Activated CD4-positive, alpha-beta T cell treated with anti-CD3 and anti-CD28 coated beads, Interleukin-2, amount 50 U/mL, for 16 hours (primary cell): ENCODE measurements around the gene TOMM34.

Source experiments
- DNase-seq: peaks from one replicate; pipeline ENCODE4 v3.0.0-alpha.2; 2020

TOMM34 gene

DNA sequence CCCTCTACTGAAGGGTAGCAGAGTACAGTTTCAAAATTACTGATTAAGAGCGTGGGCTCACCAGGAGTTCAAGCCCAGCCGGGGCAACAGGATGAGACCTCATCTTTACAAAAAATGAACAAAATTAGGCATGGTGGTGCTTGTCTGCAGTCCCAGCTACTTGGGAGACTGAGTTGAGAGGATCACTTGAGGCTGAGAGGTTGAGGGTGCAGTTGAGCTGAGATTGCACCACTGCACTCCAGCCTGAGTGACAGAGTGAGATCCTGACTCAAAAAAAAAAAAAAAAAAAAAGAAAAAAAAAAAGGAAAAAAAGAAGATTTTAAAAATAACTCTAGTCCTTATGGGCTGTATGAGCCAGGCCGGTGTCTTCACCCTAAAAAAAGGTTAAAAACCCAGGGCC lies 31.6 kb downstream of the TOMM34 start:
- DNase-seq, result no peak

DNA sequence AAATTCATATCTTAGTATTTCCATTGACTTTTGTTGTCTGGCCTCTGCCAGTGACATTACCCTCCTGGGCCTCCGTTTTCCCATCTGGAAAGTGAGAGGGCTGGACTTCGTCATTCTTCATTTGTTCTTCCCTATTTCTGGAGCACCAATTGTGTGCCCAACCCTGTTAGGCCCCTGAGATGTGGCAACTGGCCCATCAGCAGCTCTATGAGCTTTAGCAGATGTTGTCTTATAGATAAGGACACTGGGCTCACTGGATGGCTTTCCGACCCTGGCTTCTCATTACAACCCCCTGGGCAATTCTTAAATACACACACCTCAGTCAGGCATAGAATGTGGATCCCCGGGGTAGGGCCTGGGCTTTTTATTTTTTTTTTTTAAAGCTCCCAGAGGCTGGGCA lies 35.7 kb downstream of the TOMM34 start:
- DNase-seq, result no peak

DNA sequence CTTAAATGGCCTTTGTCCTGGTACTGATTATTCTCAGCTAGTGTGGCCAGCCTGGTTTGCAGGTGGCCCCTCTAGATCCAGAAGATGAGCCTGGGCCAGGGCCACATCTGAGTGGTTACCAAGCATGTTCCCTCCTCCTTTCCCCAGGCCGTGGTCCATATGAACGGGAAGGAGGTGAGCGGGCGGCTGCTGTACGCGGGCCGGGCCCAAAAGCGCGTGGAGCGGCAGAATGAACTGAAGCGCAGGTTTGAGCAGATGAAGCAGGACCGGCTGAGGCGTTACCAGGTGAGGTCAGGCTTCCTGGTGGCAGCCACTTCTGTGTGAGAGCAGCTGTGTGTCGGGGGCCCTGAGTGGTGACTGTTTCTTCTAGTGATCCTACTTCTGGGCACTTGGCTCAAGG lies 38.8 kb downstream of the TOMM34 start:
- no peak for DNase-seq

DNA sequence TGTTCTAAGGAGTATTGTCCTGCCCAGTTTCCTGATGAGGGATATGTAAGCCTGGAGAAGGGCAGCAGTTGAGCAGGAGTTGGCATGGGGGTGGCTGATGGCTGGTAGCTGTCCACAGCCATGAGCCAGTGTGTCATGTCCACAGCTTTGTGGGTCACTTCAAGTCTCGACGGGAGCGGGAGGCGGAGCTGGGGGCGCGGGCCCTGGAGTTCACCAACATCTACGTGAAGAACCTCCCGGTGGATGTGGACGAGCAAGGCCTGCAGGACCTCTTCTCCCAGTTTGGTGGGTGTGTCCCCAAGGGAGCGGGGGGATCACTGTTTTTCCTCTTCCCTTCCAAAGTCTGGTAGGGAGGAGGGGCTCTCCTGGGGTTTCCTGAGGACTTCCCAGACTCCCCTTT lies 41.4 kb downstream of the TOMM34 start:
- no peak for DNase-seq

DNA sequence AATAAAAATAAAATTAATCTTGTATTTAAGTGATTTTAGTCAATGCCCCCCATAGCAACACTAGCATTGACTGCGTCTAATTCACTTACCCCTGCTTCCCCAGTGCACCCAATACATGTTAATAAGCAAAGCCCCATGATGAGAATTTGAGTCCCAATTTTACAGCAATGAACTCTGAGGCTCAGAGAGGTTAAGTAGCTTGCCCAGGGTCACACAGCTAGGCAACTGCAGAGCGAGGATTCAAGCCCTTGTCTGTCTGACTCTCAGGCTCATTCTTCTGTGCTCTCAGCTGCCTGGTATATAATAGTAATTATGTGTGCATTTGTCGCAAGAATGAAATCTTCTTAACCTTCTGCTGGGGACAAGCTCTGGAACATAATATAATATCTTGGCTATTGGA lies 41.9 kb downstream of the TOMM34 start:
- no peak for DNase-seq

DNA sequence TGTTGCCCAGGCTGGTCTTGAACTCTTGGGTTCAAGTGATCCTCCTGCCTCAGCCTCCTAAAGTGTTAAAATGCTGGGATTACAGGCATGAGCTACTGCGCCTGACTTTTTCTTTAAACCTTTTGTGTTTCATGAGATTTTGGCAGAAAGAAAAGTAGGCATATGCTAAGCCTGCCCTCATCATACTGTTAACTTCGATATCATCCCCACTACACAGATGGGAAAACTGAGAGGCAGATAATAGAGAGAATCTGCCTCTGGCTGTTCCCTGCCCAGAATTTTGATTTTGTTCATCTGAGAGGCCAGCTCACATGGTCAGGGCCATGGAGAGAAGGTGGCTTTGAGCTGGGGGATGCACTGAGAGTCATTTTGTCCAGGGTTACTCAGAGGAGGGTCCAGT lies 42.8 kb downstream of the TOMM34 start:
- no peak for DNase-seq

DNA sequence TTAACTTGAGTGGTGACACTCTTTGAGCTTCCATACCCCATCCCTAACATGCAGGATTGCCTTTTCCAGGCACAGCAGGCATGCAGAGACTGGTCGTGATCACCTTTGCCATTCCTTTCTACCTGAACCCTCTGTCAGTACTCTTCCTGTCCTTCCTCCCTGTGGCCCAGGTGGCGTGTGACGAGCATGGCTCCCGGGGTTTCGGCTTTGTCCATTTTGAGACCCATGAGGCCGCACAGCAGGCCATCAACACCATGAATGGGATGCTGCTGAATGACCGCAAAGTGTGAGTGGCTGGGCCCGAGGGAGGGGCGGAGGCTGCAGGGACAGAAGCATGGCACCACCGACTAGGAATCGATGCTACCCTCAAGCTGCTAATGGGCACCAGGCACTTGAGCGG lies 43.6 kb downstream of the TOMM34 start:
- no peak for DNase-seq

DNA sequence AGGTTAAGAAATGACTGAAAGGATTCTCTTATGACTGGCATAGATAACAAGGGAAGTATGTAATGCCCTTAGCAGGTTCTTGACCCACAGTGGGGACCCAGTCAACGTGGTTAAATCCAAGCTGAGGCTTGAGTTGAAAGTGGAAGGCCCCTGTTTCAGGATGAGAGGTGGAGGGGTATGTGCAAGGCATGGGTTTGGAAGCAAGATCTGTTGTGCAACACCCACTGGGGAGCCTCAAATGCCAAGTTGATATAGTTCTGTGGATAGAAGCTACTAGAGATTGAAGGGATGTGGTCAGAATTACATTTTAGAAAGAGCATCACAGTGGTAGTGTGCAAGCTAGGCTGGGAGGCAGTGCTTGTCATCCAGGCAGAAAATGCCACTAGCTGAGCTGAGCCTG lies 45.3 kb downstream of the TOMM34 start:
- peak; percentile 68 for DNase-seq

DNA sequence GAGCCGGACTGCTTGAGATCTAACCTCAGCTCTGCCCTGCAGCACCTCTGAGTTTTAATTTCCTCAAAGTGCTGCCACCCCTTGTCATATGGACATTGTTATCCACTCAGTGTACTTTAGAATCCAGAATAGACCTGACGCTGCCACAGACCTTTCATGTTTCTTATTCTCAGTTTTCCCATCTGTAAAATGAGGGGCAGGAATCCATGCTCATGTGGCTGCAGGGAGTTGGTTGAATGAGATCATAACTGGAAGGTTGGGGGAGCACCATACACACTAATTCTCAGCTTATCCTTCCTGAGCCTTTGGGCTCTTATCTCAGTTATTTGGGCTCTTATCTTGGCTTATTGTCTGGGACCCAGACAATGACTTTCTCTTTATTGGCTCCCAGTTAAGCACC lies 48.0 kb downstream of the TOMM34 start:
- no peak for DNase-seq

DNA sequence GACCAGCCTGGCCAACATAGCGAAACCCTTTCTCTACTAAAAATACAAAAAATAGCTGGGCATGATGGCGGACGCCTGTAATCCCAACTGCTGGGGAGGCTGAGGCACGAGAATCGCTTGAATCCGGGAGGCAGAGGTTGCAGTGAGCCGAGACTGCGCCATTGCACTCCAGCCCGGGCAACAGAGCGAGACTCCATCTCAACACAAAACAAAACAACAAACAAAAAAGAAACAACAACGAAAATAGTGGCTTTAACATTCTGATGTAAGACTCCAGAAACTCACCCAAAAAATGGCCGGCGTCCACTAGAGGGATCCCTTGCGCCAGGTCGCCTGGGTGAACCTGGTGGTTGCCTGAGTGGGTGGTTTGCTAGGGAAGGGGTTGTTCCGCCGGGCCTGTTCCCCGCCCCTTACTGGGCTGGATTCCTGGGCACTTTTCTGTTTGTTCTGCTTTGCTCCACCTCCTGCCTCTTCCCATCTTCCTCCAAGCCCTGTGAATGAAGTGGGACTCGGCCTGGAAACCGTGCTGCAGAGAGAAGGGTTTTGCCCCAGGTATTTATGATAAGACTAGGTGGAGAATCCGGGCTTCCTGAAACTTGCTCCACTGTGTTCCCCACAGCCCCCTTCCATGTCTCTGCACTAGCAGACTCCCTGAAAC lies 48.8 kb downstream of the TOMM34 start:
- DNase-seq, result peak; percentile 57

DNA sequence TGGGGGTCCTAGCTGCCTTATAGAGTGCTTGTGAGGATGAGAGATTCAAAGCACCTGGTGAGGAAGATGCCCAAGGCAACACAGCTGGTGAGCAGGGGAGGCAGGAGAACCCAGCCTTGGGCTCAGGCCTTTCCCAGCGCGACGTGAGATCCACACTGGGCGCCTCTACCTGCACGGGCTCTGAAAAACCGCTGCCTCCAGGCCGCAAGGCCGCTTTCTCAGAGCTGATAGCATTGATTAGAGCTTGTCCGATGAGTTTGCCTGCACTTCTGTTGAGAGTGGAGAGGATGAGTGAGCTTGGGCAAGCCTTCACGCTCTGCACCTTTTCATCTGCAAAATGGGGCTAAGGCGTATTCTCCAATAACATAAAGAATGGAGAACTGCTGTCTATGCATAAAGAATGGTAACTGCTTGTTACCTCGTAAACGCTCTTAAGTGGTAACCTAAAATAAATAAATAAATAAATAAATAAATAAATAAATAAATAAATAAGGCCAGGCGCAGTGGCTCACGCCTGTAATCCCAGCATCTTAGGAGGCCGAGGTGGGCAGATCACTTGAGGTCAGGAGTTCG lies 49.4 kb downstream of the TOMM34 start:
- DNase-seq, result no peak

DNA sequence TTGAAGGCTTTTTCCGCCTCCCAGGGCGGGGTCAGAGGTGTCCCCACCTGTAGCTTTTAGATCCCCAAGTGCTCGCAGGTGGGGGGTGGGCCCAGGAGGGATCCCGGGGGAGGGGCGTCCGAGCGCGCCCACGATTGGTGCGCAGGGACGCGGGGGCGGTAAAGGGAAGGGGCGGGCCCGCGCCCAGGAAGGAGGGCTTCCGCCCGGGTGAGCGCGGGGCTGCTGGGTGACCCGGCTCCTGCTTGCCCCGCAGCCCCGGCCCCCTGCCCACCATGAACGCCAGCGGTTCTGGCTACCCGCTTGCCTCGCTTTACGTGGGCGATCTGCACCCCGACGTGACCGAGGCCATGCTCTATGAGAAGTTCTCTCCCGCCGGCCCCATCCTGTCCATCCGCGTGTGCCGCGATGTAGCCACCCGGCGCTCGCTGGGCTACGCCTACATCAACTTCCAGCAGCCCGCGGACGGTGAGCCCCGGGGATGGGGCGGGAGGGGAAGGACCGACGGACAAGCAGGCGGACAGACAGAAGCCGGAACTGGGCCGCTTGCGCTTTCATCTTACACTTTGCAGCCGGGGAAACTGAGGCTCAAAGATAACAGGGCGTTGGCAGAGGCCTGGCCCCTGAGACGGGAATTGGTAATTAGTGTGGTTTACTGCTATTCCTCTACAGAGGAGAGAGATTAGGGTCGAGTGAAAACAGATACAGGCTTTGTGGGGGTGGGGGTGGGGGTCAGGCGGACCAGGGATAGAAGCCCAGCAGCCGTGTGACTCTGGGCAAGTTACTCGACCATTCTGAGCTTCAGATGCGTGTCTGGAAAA lies 50.1 kb downstream of the TOMM34 start, which contains the start of gene PABPC1L:
Gene PABPC1L, plus strand, starts transcription at position 189 of the 818 bp plus-strand sequence. Its CDS starts 84 bp downstream, at position 273.
- peak; percentile 80 for DNase-seq

DNA sequence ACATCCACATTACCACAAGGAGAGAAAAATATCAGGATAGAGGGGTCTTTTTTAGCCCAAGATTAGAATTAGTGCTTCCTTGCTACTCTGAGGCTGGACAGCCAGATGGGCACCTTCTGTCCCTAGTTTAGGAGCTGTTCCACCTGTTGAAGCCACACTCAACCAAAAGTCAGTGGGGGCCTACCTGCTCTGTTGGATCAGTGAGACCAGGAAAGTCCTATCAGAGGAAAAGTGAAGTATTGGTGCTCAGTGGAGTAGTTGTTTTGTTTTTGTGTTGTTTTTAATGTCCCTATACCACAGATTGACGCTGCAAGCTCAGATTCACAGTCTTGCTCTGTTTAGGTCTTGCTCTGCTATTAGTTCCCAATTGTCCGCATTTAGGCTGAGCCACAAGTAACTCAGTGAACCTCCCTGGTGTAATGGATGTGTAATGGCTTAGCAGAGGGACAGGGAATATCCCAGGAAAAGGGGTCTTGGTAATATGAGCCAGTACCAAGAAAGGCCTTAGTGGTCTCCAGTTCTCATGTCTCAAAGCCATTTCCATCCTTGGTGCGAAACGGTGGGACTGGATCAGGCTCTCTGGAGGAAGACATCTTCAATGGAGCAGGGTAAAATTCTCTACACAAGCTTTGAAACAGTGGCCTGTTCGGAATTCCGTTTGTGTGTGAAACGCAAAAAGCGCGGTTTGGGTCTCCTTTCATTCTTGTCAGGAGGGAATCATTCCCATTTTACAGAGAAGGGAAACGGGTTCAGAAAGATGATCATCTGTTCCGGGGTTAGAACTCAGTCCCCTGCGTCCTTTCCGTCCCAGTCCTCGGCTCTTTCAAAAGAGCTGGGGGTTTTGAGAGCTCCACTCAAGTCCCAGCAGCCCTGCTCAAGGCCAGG lies 51.0 kb downstream of the TOMM34 start:
- DNase-seq, result no peak

DNA sequence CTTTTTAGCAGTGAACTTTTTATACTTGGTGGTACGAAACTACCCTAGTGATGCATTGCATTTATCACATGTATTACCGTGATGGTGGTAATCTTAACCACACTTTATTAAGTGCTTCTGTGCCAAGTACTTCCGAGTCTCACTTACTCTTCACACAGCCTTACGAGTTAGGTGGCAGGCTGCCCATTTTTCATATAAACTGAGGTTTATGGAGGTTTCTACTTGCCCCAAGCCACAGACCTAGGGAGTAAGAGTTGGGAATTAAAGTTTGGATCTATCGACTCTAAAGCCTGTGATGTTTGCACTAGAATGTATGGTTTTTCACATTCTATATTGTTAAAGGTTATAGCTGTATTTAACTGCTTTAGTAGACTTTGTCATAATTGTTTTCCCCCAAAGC lies 55.8 kb downstream of the TOMM34 start:
- DNase-seq, result no peak

DNA sequence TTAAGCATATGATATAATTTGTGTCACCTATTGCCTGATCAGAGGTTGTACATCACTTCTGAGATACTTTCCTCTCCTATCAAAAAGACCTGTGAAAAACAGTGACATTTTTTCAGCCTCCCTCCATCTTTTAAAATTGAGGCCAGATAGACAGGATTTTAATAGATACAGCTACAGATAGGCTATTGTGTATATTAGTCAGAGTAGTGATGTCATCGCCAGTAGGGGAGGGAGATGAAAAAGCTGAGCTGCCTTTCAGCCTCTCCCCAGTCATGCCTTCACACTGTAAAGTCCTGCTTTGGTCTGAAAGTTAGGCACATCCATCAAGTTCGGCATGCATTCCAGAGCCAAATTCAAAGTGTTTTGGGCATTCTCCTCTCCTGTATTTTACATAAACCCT lies 58.2 kb downstream of the TOMM34 start:
- no peak for DNase-seq

DNA sequence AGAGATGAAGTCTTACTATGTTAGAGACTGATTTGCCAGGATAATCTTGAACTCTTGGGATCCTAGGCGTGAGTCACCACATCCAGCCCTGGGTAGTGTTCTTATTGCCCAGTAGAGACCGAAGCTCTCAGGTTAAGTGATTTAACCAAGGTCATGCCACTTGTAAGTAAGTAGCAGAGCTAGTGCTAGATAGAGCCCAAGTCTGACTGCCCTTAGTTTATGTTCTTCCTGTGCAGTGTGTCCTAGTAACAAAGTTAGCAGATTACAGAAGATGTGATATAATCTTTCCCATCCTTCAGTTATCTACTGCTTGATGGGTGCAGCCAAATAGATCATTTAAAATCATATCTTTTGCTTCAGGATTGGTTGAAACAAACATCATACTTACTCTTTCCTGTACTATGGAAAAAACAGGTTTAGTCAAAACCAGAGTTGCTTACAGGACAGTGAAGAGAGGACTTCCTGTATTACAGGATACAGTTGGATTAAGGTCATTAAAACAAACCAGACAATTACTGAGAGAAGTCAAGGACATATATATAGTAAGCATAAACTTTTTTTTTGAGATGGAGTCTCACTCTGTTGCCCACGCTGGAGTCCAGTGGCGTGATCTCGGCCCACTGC lies 59.9 kb downstream of the TOMM34 start:
- peak; percentile 54 for DNase-seq

DNA sequence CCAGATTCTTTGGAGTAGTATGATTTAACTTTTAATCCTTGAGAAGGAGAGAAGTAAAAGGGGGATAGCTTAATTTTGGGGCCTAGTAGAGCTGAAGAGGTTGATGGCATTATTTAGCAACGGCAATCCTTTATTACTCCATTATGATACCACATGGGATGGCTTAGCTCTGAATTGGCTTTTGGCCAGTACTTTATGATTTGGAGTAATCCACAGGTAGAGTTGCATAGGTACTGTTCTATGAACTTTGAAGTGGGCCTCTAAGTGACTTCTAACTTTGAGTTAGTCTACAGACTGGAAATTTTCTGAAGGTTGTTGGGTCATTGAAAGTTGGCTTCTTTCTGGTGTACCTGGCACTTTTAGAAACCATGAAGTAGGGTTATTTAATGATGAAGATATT lies 63.1 kb downstream of the TOMM34 start:
- DNase-seq, result no peak

DNA sequence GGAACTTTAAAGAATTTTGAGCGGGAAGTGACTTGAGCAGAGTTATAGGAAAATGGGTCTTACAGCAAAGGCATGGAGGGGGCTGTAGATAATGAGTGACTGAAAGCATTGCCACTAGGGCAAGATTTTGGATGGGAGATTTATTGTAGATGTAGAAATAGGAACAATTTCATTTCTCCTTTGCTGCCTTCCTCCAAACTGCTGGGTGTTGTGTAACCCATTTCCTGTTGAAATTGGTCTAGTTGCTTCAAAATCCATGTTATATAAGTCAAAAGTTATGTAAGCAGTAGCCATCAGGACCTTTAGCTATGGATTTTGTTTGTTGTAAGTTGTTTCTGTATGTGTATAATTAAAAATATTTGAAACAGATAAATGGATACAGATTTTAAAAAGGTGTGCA lies 63.6 kb downstream of the TOMM34 start:
- DNase-seq, result no peak

DNA sequence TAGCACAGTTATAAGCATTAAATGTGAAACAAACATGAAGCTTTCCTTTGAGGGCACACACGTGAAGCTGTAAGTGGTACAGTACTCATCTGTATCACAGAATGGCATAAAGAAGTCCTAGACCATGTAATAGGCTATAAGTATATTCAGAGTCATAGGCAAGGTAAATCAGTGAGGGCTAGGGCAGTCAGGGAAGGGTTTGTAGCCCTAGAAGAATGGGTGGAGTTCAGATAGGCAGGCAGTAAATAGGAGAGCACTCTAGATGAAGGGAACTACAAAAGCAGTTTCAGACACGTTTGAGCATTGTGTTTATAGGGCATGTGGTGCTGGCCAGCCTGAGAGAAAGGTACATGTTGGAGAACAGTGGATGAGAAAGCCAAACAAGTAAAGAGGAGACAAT lies 65.2 kb downstream of the TOMM34 start:
- DNase-seq, result no peak
